PC-3 (cell line): ENCODE measurements around the gene EYS. TPM values are rescaled to one million over a fixed set of nuclear protein-coding genes. Genes with fewer than 3 reads are reported as not detected.

Source experiments
- ATAC-seq: fragments of 200-7000 bp; cut with Tn5 transposase; 2 replicates; pipeline ENCODE4 v1.9.1; 2020; ENCODE audit warnings: mild to moderate bottlenecking, moderate library complexity
- BruUV-seq: library from RNA; stranded (reverse); fragments of 400-500 nt; replicated peaks from 2 replicates; lab custom pipeline; 2021; lab: Mats Ljungman, UMichigan
- CTCF ChIA-PET: fragments of 300-600 bp; sonication (Branson Sonifier 250); formaldehyde crosslinking; loops from one replicate; lab custom pipeline; 2022; ENCODE audit warnings: antibody characterized with exemption; lab: Charles Lee
- POLR2A ChIA-PET: fragments of 300-600 bp; sonication (Branson Sonifier 250); formaldehyde crosslinking; loops from one replicate; lab custom pipeline; 2022; ENCODE audit warnings: antibody characterized with exemption; ENCODE audit not compliant: unreplicated experiment; lab: Charles Lee
- DNase-seq: peaks from one replicate; pipeline ENCODE4 v3.0.0-alpha.2; 2015
- H2AFZ ChIP-seq: fragments of 300-600 bp; sonication (generic); 2 replicates; pipeline ENCODE4 v1.6.0; 2016; ENCODE audit warnings: antibody characterized with exemption, low read length
- H3F3A ChIP-seq: fragments of 300-600 bp; sonication (generic); one replicate; pipeline ENCODE4 v1.6.0; 2017; ENCODE audit warnings: antibody characterized with exemption, low read length, control low read depth, mild to moderate bottlenecking; ENCODE audit not compliant: unreplicated experiment
- H3K27ac ChIP-seq: fragments of 300-600 bp; sonication (generic); 2 replicates; pipeline ENCODE4 v1.5.1; 2016; ENCODE audit warnings: mild to moderate bottlenecking, low read length
- H3K27me3 ChIP-seq: fragments of 300-600 bp; sonication (generic); 2 replicates; pipeline ENCODE4 v1.6.1; 2016; ENCODE audit warnings: low read length, mixed read lengths
- H3K36me3 ChIP-seq: fragments of 300-600 bp; sonication (generic); 2 replicates; pipeline ENCODE4 v1.6.1; 2016; ENCODE audit warnings: low read depth, mixed run types, low read length, mixed read lengths
- H3K4me1 ChIP-seq: fragments of 300-600 bp; sonication (generic); 2 replicates; pipeline ENCODE4 v1.5.1; 2016; ENCODE audit warnings: low read length; ENCODE audit not compliant: insufficient read depth
- H3K4me2 ChIP-seq: fragments of 300-600 bp; sonication (generic); 2 replicates; pipeline ENCODE4 v1.6.0; 2016; ENCODE audit warnings: low read length
- H3K4me3 ChIP-seq: fragments of 300-600 bp; sonication (generic); 2 replicates; pipeline ENCODE4 v1.5.1; 2016; ENCODE audit warnings: mild to moderate bottlenecking, low read length, mixed read lengths
- H3K79me2 ChIP-seq: fragments of 300-600 bp; sonication (generic); 2 replicates; pipeline ENCODE4 v1.6.1; 2017; ENCODE audit warnings: low read length, mixed read lengths
- H3K9ac ChIP-seq: fragments of 300-600 bp; sonication (generic); 2 replicates; pipeline ENCODE4 v1.6.0; 2016; ENCODE audit warnings: mild to moderate bottlenecking, low read length
- H3K9me2 ChIP-seq: fragments of 300-600 bp; sonication (generic); replicated peaks from 2 replicates; pipeline ENCODE4 v1.6.1; 2016; ENCODE audit warnings: mixed run types, low read length, mixed read lengths
- H3K9me3 ChIP-seq: fragments of 300-600 bp; sonication (generic); 2 replicates; pipeline ENCODE4 v1.6.1; 2016; ENCODE audit warnings: low read length, mixed read lengths
- H4K20me1 ChIP-seq: fragments of 300-600 bp; sonication (generic); 2 replicates; pipeline ENCODE4 v1.6.1; 2016; ENCODE audit warnings: low read length, mixed read lengths
- EZH2 ChIP-seq: fragments of 300-600 bp; sonication (generic); IDR thresholded peaks from one replicate; pipeline ENCODE4 v1.6.1; 2017; ENCODE audit warnings: antibody characterized with exemption, mild to moderate bottlenecking, low read length; ENCODE audit not compliant: unreplicated experiment
- EZH2phosphoT487 ChIP-seq: fragments of 300-600 bp; sonication (generic); IDR thresholded peaks from 2 replicates; pipeline ENCODE4 v1.6.1; 2018; ENCODE audit warnings: mild to moderate bottlenecking, antibody characterized with exemption, low read length, borderline replicate concordance
- intact Hi-C: fragments of 100-400 bp; cut with micrococcal nuclease; formaldehyde crosslinking; loops from 2 replicates; pipeline ENCODE4 v1.9.0; 2023
- total RNA-seq: library from RNA; depleted of rRNA; stranded (reverse); fragments of >200 nt; gene quantifications from 2 replicates; pipeline ENCODE4 v1.2.3, GENCODE V29; 2014
- TF ChIP-seq, protein P1 (sequence below): fragments of 300-600 bp; sonication (generic); conservative IDR thresholded peaks from 2 replicates; pipeline ENCODE4 v1.5.1; 2017; ENCODE audit warnings: antibody characterized with exemption, low read depth, mild to moderate bottlenecking, low read length

The EYS gene
- total RNA-seq, 1 experiment from 2014 or later, result 0.07 TPM

DNA sequence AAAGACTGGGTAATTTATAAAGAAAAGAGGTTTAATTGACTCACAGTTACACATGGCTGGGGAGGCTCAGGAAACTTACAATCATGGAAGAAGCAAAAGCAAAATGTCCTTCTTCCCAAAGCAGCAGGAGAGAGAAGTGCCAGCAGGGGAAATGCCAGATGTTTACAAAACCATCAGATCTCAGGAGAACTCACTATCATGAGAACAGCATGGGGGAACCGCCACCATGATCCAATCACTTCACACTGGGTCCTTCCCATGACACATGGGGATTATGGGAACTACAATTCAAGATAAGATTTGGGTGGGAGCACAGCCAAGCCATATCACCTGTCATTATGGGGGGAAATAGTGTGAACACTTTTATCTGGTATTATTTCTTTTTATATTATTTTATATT lies 557.2 kb downstream of the EYS start:
- Histone ChIP-seq H4K20me1 (no peaks in the 10 kb centered on the region), H3K4me1 (no peaks in the 10 kb centered on the region), H3K79me2 (no peaks in the 10 kb centered on the region), H3K27me3 (no peaks in the 10 kb centered on the region), H3K9ac (no peak overlapping the region), H3K9me2 (no peaks in the 10 kb centered on the region), H3F3A (no peaks in the 10 kb centered on the region), H3K4me2 (no peak overlapping the region), H3K4me3 (no peak overlapping the region), H3K9me3 (no peaks in the 10 kb centered on the region), H3K36me3 (no peaks in the 10 kb centered on the region), H2AFZ (no peak overlapping the region), H3K27ac (no peak overlapping the region)
- intact Hi-C loops, result no loop called here
- no TSS peak for BruUV-seq
- no peak for TF ChIP-seq EZH2phosphoT487
- no peak for TF ChIP-seq EZH2
- TF ChIP-seq, protein P1, sequence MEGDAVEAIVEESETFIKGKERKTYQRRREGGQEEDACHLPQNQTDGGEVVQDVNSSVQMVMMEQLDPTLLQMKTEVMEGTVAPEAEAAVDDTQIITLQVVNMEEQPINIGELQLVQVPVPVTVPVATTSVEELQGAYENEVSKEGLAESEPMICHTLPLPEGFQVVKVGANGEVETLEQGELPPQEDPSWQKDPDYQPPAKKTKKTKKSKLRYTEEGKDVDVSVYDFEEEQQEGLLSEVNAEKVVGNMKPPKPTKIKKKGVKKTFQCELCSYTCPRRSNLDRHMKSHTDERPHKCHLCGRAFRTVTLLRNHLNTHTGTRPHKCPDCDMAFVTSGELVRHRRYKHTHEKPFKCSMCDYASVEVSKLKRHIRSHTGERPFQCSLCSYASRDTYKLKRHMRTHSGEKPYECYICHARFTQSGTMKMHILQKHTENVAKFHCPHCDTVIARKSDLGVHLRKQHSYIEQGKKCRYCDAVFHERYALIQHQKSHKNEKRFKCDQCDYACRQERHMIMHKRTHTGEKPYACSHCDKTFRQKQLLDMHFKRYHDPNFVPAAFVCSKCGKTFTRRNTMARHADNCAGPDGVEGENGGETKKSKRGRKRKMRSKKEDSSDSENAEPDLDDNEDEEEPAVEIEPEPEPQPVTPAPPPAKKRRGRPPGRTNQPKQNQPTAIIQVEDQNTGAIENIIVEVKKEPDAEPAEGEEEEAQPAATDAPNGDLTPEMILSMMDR, result no peak
- ATAC-seq (no peak), DNase-seq (no peak)
- ChIA-PET CTCF (no interaction called here), POLR2A (no interaction called here)

DNA sequence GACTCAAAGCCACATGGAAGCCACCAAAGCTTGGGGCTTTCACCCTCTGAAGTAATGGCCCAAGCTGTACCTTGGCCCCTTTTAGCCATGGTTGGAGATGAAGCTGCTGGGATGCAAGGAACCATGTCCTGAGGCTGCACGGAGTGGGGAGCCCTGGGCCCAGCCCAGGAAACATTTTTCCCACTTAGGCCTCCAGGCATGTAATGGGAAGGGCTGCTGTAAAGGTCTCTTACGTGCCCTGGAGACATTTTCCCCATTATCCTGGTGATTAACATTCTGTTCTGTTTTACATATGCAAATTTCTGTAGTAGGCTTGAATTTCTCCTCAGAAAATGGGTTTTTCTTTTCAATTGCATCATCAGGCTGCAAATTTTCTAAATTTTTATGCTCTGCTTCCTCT lies 558.2 kb downstream of the EYS start:
- no peak overlapping the region for H3K4me2 ChIP-seq
- TF ChIP-seq EZH2phosphoT487, result no peak
- TF ChIP-seq EZH2, result no peak
- TF ChIP-seq, protein P1, result no peak
- CTCF ChIA-PET, result no interaction called here

DNA sequence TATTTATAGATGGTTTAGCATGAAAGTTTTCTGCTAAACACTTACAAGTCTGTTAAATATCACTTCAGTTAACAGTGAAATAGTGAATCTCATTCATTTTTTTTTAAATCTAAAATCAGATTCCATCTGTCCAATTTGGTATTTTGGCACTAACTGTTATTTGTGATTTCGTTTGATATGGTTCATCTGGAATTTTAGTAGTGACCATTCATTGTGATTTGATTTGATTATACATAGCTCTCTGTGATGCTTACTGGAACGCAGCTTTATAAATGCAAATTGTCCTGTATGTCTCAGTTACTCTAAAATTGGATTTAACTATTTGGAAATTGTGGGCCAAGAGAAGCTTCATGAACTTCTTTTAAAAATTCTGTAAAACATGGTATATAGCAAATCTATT lies 571.5 kb downstream of the EYS start:
- ATAC-seq (no peak), DNase-seq (no peak)
- no peak overlapping the region for H3K4me2 ChIP-seq
- H3K4me3 ChIP-seq, result no peak overlapping the region
- H4K20me1 ChIP-seq, result no peaks in the 10 kb centered on the region
- H2AFZ ChIP-seq, result no peak overlapping the region
- ChIA-PET POLR2A (no interaction called here), CTCF (no interaction called here)
- no peak overlapping the region for H3K27ac ChIP-seq
- no peak for TF ChIP-seq EZH2phosphoT487
- TF ChIP-seq, protein P1, result no peak
- no peak for TF ChIP-seq EZH2
- intact Hi-C loops, result no loop called here
- H3K4me1 ChIP-seq, result no peaks in the 10 kb centered on the region
- H3K36me3 ChIP-seq, result no peaks in the 10 kb centered on the region
- H3K79me2 ChIP-seq, result no peaks in the 10 kb centered on the region
- no peaks in the 10 kb centered on the region for H3K27me3 ChIP-seq
- no peaks in the 10 kb centered on the region for H3K9me3 ChIP-seq
- H3K9ac ChIP-seq, result no peak overlapping the region
- BruUV-seq, result no TSS peak
- no peaks in the 10 kb centered on the region for H3K9me2 ChIP-seq
- H3F3A ChIP-seq, result no peaks in the 10 kb centered on the region

More for the DNA sequence above, 558.2 kb downstream of the EYS start:
- H3K79me2 ChIP-seq, result no peaks in the 10 kb centered on the region
- no peaks in the 10 kb centered on the region for H4K20me1 ChIP-seq
- DNase-seq (no peak), ATAC-seq (no peak)
- H3K9me2 ChIP-seq, result no peaks in the 10 kb centered on the region
- no peaks in the 10 kb centered on the region for H3K27me3 ChIP-seq
- H3K27ac ChIP-seq, result no peak overlapping the region
- no peaks in the 10 kb centered on the region for H3K4me1 ChIP-seq
- intact Hi-C loops, result no loop called here
- POLR2A ChIA-PET, result no interaction called here
- no peaks in the 10 kb centered on the region for H3F3A ChIP-seq
- H2AFZ ChIP-seq, result no peak overlapping the region
- H3K9ac ChIP-seq, result no peak overlapping the region
- no TSS peak for BruUV-seq
- no peak overlapping the region for H3K4me3 ChIP-seq
- H3K36me3 ChIP-seq, result no peaks in the 10 kb centered on the region
- H3K9me3 ChIP-seq, result no peaks in the 10 kb centered on the region
